Inferior parietal cortex (tissue), 1 donor: Measurements from ENCODE around the gene SETBP1.

Experiments
- DNase-seq: peaks from one replicate; pipeline ENCODE4 v3.0.0-alpha.2; 2016; ENCODE audit errors: extremely low spot score

The SETBP1 gene

DNA sequence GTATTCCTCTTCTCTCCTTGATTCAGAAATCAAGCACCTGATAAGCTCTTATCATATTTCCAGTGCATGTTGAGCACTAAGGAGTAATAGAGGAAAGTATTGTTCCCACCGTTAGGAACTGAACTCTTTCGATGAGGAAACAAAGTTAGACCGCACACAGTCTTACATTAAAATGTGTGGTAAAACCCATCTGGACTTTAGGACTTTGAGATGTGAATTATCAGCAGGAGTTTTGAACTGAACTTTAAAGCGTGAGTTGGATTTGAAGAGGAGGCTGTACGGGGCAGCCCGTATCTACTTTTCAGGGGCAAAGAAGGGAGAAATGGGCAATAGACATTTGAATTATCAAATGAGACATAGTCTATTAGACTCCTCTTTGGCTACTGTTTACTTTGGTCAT, 134.4 kb downstream of the SETBP1 start:
- no peak for DNase-seq

DNA sequence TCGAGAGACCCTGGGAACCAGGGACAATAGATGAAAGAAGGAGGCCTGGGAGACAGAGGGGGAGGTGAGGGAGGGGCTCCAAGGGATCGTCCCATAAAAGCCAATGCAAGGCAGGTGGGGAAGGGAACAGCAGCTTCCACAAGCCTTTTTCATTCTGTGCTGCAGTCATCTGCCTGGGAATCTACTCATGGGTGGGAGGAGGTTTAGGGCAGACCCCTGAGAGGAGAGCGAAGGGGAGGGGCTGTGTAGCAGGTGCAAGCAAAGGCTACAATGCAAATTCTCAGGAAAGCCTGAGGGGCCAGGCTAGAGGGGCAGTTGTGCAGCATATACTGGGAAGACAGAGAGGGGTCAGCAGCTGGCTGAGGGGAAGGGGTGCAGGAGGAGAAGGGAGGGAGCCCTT, 135.4 kb downstream of the SETBP1 start:
- no peak for DNase-seq

DNA sequence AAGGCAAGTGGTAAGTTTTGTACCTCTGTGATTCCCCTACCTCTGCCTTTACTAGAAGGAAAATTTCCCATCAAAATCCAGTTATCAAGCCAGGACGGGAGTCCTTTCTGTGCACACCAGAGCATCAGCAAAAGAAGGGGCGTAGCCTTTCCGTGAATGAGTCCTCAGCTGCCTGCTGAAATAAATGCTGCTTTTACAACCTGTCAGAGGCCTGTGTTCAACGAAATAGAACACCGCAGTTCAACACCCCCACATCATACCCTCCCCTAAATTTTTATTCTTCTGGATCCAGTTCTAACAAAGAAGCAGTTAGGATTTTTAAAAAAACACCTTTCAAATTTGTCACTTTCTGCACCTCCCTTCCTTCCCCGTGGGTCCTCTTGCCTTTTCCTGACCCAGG, 135.8 kb downstream of the SETBP1 start:
- DNase-seq = no peak

DNA sequence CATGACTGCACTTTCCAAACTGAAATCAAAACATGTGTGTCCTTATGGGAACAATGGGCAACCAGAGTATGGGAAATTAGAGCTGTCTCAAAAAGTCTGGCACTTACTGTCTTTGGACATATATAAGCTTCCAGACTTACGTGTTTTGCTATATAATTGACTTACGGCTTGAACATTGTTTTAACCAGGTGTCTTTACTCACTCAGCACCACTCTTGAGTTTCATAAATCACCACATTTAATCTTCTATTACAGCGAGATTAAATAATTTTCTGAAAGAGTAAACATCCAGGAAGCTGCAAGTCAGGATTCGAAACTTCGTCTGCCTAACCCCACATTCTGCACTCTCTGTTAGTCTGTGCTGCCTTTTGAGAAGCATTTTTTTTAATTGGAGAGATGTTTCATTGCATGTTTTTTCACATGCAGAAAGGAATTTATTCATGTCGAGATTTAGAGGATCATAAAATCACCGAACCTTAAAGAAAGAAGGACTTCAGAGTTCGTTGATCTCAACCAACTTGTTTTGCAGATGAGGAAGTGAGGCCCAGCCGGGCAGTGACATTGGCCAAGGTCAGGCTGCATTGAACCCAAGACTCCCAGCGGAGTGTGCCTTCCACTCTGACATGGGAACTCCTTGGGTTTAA, 137.3 kb downstream of the SETBP1 start:
- DNase-seq = no peak

- DNase-seq = no peak
Measured at GRCh38 chr18:44818668-44819403, 138.1 kb downstream of the SETBP1 start.

GRCh38 chr18:44819944-44820510, 139.3 kb downstream of the SETBP1 start:
- DNase-seq = no peak

- DNase-seq = no peak
Measured at GRCh38 chr18:44821924-44822323, 141.2 kb downstream of the SETBP1 start.

GRCh38 chr18:44823286-44823685, 142.6 kb downstream of the SETBP1 start:
- DNase-seq = no peak

DNA sequence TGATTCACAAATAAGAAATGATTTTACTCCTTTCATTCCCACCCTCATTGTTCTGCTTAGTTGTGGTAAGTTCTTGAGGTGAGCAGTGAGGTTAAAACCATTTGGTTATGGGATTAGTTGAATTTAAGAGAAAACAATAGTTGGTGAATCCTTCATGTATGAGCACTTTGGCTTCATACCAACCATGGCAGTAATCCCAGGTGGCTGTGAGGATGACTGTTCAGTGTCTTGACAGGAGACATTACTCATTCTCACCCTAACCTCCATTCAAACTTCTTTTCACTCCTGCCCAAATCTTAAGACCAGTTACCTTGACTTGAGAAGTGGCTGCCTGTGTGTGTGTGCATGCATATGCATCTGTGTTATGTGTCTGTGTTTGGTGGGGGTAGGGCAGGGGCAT, 143.1 kb downstream of the SETBP1 start:
- no peak for DNase-seq

- DNase-seq = no peak
Measured at GRCh38 chr18:44824884-44825283, 144.2 kb downstream of the SETBP1 start.

GRCh38 chr18:44826418-44827259, 146.0 kb downstream of the SETBP1 start:
- DNase-seq = peak; percentile 63

DNA sequence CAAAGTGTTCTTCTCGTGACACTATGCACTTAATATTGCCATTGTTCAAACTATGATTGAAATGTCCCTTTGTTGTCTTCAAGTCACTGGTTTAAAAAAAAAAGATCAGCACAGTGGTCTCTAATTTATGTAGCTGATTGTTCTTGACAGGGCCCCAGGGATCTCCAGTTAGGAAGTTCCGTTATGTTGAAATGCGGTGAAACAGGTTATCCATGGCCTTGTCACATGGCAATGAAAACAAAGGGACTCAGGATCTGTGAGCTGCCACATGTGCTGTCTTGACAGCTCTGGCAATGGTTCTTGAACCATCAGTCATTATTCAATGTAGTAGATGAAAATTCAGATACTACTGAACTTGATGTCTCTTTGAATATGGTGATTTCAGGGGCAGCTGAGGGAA, 147.4 kb downstream of the SETBP1 start:
- no peak for DNase-seq

GRCh38 chr18:44830581-44830980, 149.9 kb downstream of the SETBP1 start:
- DNase-seq = no peak

GRCh38 chr18:44833786-44834185, 153.1 kb downstream of the SETBP1 start:
- no peak for DNase-seq

DNA sequence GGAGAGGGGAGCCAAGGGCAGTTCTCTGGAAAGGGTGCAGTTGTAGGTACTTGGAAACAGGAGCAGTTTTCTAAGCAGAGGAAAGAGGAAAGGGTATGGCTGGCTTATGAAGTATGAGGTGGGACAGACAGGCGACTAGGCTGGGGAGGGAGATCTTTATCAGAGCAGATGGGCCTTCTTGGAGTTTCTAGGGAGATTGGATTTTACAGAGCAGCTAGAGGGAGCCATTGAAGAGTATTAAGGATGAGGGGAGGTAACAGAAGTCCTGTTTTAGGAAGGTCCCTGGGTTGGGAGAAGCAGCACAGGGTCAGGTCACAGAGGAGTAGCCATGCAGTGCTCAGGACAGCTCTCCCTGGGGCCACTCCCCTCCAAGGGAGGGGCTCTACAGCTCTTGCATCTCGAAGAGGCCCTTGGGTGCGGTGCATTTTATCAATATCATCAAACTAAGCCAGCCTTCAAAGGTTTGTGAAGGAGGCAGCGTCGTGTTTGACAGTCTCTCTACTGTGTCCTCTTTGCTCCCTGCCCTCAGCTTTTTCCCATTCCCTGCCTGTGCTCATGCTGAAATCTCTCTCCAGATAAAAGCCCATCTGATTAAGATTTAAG, 154.3 kb downstream of the SETBP1 start:
- no peak for DNase-seq

- no peak for DNase-seq
Measured at GRCh38 chr18:44835703-44836102, 155.0 kb downstream of the SETBP1 start.

DNA sequence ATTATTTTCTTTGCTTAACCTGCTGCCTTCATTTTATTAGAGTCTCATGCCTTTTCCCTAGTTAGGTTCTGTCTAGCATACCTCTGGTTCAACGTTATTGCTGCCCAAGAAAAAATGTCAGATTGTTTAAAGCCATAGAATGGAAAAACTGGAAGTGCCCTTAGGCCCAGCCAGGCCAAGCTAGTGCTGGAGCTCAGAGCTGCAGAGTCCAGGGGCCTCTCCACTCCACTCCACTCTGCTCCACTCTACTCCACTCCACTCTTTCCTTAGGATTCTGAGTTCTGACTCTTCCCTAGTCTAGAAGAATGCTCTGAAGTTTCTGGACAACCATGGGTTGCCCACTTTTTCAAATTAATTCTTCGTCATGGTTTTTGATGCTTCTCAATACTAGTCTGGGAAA, 155.6 kb downstream of the SETBP1 start:
- no peak for DNase-seq

DNA sequence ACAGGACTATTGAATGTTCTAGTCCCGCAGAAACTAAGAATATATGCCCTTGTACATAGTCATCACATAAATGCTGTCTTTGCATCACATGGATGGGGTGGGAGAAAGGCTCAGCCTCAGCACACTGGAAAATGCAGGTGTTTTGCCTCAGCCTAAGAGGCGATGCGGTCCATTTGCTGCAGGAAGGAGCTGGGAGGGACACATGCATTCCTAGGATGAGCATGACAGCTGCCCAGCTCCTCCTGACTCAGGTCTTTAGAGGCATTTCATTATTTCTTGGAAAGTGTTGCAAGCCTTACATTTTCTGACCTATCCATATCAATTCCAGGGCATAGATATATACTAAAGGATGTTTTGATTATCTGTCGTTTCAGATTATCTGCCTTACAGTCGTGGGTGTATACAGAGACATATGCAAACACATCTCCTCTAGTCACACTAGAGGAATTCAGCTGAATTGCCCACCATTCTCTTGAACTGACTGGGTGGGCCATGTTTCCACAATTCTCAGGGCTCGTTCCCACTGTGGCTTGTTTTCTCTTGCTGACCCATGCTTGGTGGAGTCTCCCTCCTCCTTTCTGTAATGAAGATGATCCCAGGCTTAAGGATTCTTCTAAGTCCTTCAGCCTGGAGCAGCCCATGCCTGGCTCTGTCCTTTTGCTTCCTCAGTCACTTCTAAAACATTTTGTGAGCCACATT, 156.9 kb downstream of the SETBP1 start:
- no peak for DNase-seq

DNA sequence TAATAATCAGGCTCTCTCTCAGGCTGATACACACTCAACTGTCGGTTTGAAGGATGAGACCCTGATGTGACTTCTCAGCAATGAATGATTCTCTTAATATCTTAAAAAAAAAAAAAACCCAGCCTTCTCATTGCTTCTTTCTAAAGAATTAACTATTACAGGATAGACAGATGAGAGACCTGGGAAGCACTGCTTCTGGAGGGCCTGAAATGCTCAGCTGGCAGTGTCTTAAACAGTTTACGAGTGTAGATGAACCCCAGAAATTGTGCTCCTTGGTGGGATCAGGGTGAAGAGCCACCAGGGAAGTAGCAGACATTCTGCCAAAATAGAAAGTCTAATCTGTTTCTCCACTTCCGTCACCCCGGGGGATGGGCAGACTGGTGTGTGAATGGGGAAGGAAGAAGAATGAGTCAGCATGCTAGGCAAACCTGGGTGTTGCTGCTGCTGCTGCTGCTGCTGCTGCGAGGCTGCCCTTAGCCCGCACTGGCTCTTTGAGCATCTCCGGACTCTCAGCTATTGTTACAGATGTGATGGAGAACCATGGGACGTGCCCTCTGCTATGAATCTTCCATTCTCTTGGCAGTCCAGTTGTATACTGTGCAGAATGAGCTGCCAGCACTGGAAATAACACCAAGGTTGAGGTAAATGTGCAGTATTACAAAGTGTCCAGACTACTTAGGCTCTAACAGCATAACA, 158.4 kb downstream of the SETBP1 start:
- peak; percentile 63 for DNase-seq

DNA sequence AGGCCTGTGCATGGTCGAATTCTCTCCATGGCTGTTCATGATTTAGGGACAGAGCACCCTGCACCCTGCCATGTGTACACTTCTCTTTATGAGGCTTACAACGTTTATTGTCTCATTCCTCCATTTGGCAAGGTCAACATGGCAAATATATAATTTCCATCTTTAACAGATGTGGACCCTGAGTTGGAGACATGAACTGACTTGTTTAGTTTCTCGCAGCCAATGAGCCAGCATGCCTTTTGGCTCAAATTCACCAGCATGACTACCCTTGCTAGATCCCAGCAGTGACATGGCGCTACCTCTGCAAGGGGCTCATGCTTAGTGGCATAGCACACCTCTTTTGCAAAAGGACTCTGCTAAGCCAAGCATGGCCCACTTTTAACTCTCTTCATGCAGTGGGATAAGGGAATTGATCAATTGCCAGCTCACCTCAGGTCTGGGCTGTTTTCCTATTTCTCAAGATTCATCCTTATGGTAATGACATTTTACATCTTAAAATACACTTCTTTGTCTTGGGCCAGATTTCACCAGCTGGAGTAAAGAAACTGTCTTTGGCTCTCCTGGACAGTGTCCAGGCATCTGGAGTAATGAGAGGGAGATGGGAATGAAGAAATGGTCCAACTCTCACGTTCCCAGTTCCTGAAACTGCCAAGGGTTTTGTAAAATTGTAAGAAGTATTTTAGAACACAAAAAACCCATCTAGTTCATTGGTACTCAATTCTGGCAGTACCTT, 159.5 kb downstream of the SETBP1 start:
- DNase-seq = no peak
